HepG2 (cell line): Measurements from ENCODE around the gene TLR9. TPM values are rescaled to one million over a fixed set of nuclear protein-coding genes. Genes with fewer than 3 reads are reported as not detected.

Experiments used
- ATAC-seq: fragments of 200-7000 bp; cut with Tn5 transposase; 3 replicates; pipeline ENCODE4 v1.9.1; 2020; ENCODE audit warnings: mild to moderate bottlenecking, moderate library complexity
- BruUV-seq: library from RNA; stranded (reverse); fragments of 400-500 nt; replicated peaks from 2 replicates; lab custom pipeline; 2021; lab: Mats Ljungman, UMichigan
- CTCF ChIA-PET: fragments of 300-600 bp; formaldehyde crosslinking; extraction: SDS; loops from one replicate; lab custom pipeline; 2021; ENCODE audit warnings: low total read pairs, inconsistent platforms, low intra/inter-chr PET ratio; lab: Yijun Ruan, JAX
- POLR2A ChIA-PET: fragments of 350-600 bp; sonication (Branson Sonifier 250); formaldehyde crosslinking; loops from one replicate; lab custom pipeline; 2020; ENCODE audit warnings: antibody characterized with exemption, inconsistent platforms; lab: Yijun Ruan, JAX
- DNase-seq: peaks from one replicate; pipeline ENCODE4 v3.0.0-alpha.2; 2015; ENCODE audit warnings: low spot score
- FAIRE-seq: peaks from 3 replicates; lab custom pipeline; 2011; peaks lifted over from hg19 to GRCh38; lab: Jason Lieb, UNC
- H2AFZ ChIP-seq: one replicate; pipeline ENCODE4 v1.6.1; 2011; ENCODE audit warnings: low read length, inconsistent platforms
- H3K27ac ChIP-seq: fragments of 300-600 bp; 3 replicates; pipeline ENCODE4 v1.8.0; 2011; ENCODE audit warnings: mixed run types, mild to moderate bottlenecking, mixed read lengths, low read length, inconsistent platforms; ENCODE audit not compliant: insufficient read depth; ENCODE audit errors: extremely low read length
- H3K27me3 ChIP-seq, 2 experiments: fragments of 200-600 bp in 1 of 2; 2 replicates in 1 of 2; 3 replicates in 1 of 2; pipeline versions ENCODE4 v1.6.0 to v1.8.0; 2011; ENCODE audit warnings: low read length in 2 of 2, mild to moderate bottlenecking in 2 of 2, moderate library complexity in 2 of 2, inconsistent platforms in 1 of 2; ENCODE audit not compliant: insufficient read depth in 2 of 2, control insufficient read depth in 1 of 2
- H3K36me3 ChIP-seq, 2 experiments: fragments of 200-600 bp in 1 of 2; replicated peaks in 1 of 2; 2 replicates in 1 of 2; 3 replicates in 1 of 2; pipeline versions ENCODE4 v1.5.1 to v1.8.0; 2011; ENCODE audit warnings: low read length in 2 of 2, inconsistent platforms in 1 of 2; ENCODE audit not compliant: insufficient read depth in 2 of 2, control insufficient read depth in 1 of 2
- H3K4me1 ChIP-seq: 2 replicates; pipeline ENCODE4 v1.5.1; 2012; ENCODE audit warnings: low read length, inconsistent platforms; ENCODE audit not compliant: insufficient read depth
- H3K4me2 ChIP-seq: 2 replicates; pipeline ENCODE4 v1.6.0; 2011; ENCODE audit warnings: low read depth, low read length, inconsistent platforms
- H3K4me3 ChIP-seq, 3 experiments: fragments of 200-600 bp in 1 of 3; sonication (generic), shearing (Covaris generic) in 1 of 3; replicated peaks in 1 of 3; 2 replicates each; pipeline ENCODE4 v1.5.1; 2011 to 2016; ENCODE audit warnings: low read length in 3 of 3, inconsistent platforms in 2 of 3, low read depth in 2 of 3, mild to moderate bottlenecking in 2 of 3, control low read depth in 1 of 3, mixed read lengths in 1 of 3; ENCODE audit not compliant: insufficient read depth in 1 of 3
- H3K79me2 ChIP-seq: one replicate; pipeline ENCODE4 v1.6.1; 2011; ENCODE audit warnings: low read length, inconsistent platforms; ENCODE audit not compliant: insufficient read depth
- H3K9ac ChIP-seq: 2 replicates; pipeline ENCODE4 v1.6.0; 2011; ENCODE audit warnings: mild to moderate bottlenecking, low read depth, low read length, inconsistent platforms; ENCODE audit not compliant: insufficient read depth
- H3K9me3 ChIP-seq: 2 replicates; pipeline ENCODE4 v1.5.1; 2012; ENCODE audit warnings: mild to moderate bottlenecking, low read length
- H4K20me1 ChIP-seq: 2 replicates; pipeline ENCODE4 v1.6.0; 2011; ENCODE audit warnings: inconsistent platforms, mild to moderate bottlenecking, low read length, moderate library complexity; ENCODE audit not compliant: insufficient read depth
- EEA1 ChIP-seq: sonication (generic); formaldehyde crosslinking; IDR thresholded peaks from 2 replicates; pipeline ENCODE4 v1.5.1; 2020; ENCODE audit warnings: mild to moderate bottlenecking, missing genetic modification reagents, borderline replicate concordance
- FOXP1 ChIP-seq, 2 experiments: fragments of 450-650 bp in 1 of 2; IDR thresholded peaks; 2 replicates each; pipeline ENCODE4 v1.6.1; 2017 to 2018; ENCODE audit warnings: antibody characterized with exemption in 1 of 2
- MAFF ChIP-seq: IDR thresholded peaks from 2 replicates; pipeline ENCODE4 v1.6.1; 2011; ENCODE audit warnings: low read depth, low read length, improper control_type of control experiment
- POLR2G ChIP-seq: fragments of 200-400 bp; formaldehyde crosslinking; IDR thresholded peaks from 2 replicates; pipeline ENCODE4 v1.6.1; 2018; ENCODE audit warnings: mild to moderate bottlenecking, low read depth, low read length, moderate library complexity
- RBFOX2 ChIP-seq: fragments of 200-400 bp; formaldehyde crosslinking; IDR thresholded peaks from 2 replicates; pipeline ENCODE4 v1.6.1; 2017; ENCODE audit warnings: low read depth, mild to moderate bottlenecking, low read length
- ZBTB7B ChIP-seq: sonication (generic); formaldehyde crosslinking; IDR thresholded peaks from 2 replicates; pipeline ENCODE4 v1.4.0; 2020; ENCODE audit warnings: missing genetic modification reagents
- ZNF788 ChIP-seq: sonication (generic); formaldehyde crosslinking; IDR thresholded peaks from 2 replicates; pipeline ENCODE4 v1.5.0; 2020; ENCODE audit warnings: mild to moderate bottlenecking, missing genetic modification reagents, borderline replicate concordance
- WGBS: methylation state at CpG from one replicate; pipeline ENCODE4 v1.1.6; 2017; ENCODE audit warnings: low lambda C conversion rate; 5-methylcytosine and 5-hydroxymethylcytosine counted together
- in situ Hi-C: cut with HindIII; loops from 2 replicates; pipeline ENCODE4 v1.10.0; 2017; ENCODE audit warnings: low pct_unique_long_range_greater_than_20kb; ENCODE audit not compliant: extremely low pct_ligation_motif_present
- intact Hi-C: fragments of 100-400 bp; cut with micrococcal nuclease; formaldehyde crosslinking; loops from one replicate; pipeline ENCODE4 v1.10.0; 2022; ENCODE audit not compliant: unreplicated experiment
- polyA plus RNA-seq, 8 experiments: library from polyadenylated mRNA; depleted of rRNA in 3 of 8; stranded (reverse) in 7 of 8; unstranded in 1 of 8; fragments of >200 nt; fragmentation: Illumina TruSeq in 4 of 8; extraction: Trizol in 4 of 8; gene quantifications; 2 replicates each; pipeline versions ENCODE4 v1.2.1 to v1.2.3, GENCODE V29; 2011 to 2016; ENCODE audit warnings: low read depth in 4 of 8, missing spikeins in 1 of 8, mixed read lengths in 1 of 8; ENCODE audit not compliant: insufficient read depth in 1 of 8
- total RNA-seq, 5 experiments: library from RNA; depleted of rRNA; stranded (reverse); fragments of >200 nt; fragmentation: Illumina TruSeq; extraction: Trizol; gene quantifications; 2 replicates each; pipeline ENCODE4 v1.2.3, GENCODE V29; 2016; ENCODE audit warnings: low read depth in 1 of 5
- TF ChIP-seq, protein P1 (sequence below): sonication (generic); formaldehyde crosslinking; conservative IDR thresholded peaks from 2 replicates; pipeline ENCODE4 v1.4.0; 2020; ENCODE audit warnings: missing genetic modification reagents

Gene TLR9
- total and polyA plus RNA-seq, 2 of the 13 experiments (the other 11 are each of a cell fraction or from before 2014, with no cell fraction given) = not detected

DNA sequence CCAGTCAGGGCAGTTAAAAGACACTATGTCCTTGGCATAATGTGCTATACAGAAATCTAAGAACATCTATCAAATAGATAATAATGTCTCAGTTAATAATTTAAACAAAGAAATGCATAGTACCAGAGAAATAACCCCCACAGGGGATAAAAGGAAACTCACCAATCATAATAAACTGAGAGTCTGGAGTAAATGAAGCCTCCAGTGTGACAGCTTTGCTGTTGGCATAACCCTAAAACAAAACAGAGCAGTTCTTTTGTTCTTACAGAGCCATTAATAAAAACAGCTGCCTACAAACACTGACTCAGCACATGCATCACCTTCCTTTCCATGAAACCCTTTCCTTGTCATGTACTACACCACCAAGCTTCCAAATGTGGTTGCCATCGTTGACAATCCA lies 33.6 kb upstream of the TLR9 start:
- Histone ChIP-seq H3K36me3 (peaks cover 44 to 95% of the 10 kb centered on the region in 2 experiments), H3K4me3 (no peak overlapping the region), H3K27ac (no peak overlapping the region), H3K27me3 (no peaks in the 10 kb centered on the region), H3K9ac (no peak overlapping the region), H3K4me2 (no peak overlapping the region), H4K20me1 (no peaks in the 10 kb centered on the region), H3K4me1 (no peaks in the 10 kb centered on the region), H3K79me2 (no peaks in the 10 kb centered on the region), H3K9me3 (no peaks in the 10 kb centered on the region), H2AFZ (no peak overlapping the region)
- in situ Hi-C loops (no loop called here), intact Hi-C loops (no loop called here)
- DNase-seq (no peak), FAIRE-seq (no peak), ATAC-seq (no peak)
- POLR2A ChIA-PET = no interaction called here
- no TSS peak for BruUV-seq
- CTCF ChIA-PET = no interaction called here
- TF ChIP-seq MAFF (0 out of 2 replicates have a peak, but pooled peaks have one; percentile 4), FOXP1 (IDR thresholded peaks at IDR 0.05) (no peak), FOXP1 (CRISPR knock-in tag; IDR thresholded peaks at IDR 0.05) (no peak), EEA1 (CRISPR knock-in tag) (no peak), RBFOX2 (0 out of 2 replicates have a peak, but pooled peaks have one; percentile 13), ZBTB7B (CRISPR knock-in tag) (no peak)
- TF ChIP-seq, protein P1, sequence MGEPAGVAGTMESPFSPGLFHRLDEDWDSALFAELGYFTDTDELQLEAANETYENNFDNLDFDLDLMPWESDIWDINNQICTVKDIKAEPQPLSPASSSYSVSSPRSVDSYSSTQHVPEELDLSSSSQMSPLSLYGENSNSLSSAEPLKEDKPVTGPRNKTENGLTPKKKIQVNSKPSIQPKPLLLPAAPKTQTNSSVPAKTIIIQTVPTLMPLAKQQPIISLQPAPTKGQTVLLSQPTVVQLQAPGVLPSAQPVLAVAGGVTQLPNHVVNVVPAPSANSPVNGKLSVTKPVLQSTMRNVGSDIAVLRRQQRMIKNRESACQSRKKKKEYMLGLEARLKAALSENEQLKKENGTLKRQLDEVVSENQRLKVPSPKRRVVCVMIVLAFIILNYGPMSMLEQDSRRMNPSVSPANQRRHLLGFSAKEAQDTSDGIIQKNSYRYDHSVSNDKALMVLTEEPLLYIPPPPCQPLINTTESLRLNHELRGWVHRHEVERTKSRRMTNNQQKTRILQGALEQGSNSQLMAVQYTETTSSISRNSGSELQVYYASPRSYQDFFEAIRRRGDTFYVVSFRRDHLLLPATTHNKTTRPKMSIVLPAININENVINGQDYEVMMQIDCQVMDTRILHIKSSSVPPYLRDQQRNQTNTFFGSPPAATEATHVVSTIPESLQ (CRISPR knock-in tag) = no peak
- 82% methylated on average over 1 of the region's 1 CpG for WGBS

DNA sequence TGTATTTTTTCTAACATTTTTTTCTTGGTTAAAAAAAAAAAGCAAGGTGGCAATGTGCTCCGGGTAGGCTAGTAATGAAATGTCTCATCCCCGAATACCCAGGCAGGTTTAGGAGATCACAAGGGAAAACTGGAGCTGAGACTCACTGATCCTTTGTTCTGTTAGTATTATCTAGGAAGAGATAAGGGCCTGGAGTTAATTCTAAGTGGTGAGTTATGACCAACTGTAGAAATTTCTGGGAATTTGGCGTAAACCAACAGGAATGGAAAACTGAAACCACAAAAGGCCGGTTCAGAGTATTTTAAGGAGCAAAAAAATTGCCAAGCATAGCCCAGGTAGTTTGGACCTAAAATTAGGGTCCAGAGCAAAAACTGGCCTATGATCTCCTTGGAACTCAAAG lies 32.5 kb upstream of the TLR9 start:
- Histone ChIP-seq H2AFZ (no peak overlapping the region), H3K9me3 (no peaks in the 10 kb centered on the region), H3K27me3 (no peaks in the 10 kb centered on the region)
- BruUV-seq = no TSS peak
- POLR2A ChIA-PET = interaction anchor here (1.2 kb wide), 1 partner anchor 9 kb away, joined by 3 read pairs; no protein-coding TSS in a partner anchor
- 97% methylated on average over 4 of the region's 4 CpGs for WGBS
- TF ChIP-seq ZNF788 (CRISPR knock-in tag) (no peak), POLR2G (0 out of 2 replicates have a peak, but pooled peaks have one; percentile 7)
- TF ChIP-seq, all 625 proteins: peak for 1
- DNase-seq (no peak), ATAC-seq (no peak), FAIRE-seq (no peak)
- CTCF ChIA-PET = no interaction called here
- Histone ChIP-seq H3K79me2 (no peaks in the 10 kb centered on the region), H3K9ac (no peak overlapping the region), H3K36me3 (peaks cover 44 to 94% of the 10 kb centered on the region in 2 experiments), H3K27ac (no peak overlapping the region), H3K4me1 (no peaks in the 10 kb centered on the region), H4K20me1 (no peaks in the 10 kb centered on the region), H3K4me2 (no peak overlapping the region), H3K4me3 (no peak overlapping the region)
- in situ Hi-C loops = no loop called here
- intact Hi-C loops = no loop called here
